ENCODE measurements around the gene HOXA6.

- no peak for TF ChIP-seq CTCF (IDR thresholded peaks at IDR 0.05; ENCODE audit: insufficient read depth, low read length)
- TF ChIP-seq POLR2AphosphoS5 (IDR thresholded peaks at IDR 0.05; ENCODE audit: low read depth) = no peak
Measured at GRCh38 chr7:27170426-27171324, 23.1 kb upstream of the HOXA6 start.
